K562 (cell line): ENCODE measurements around the gene BCL2L1. TPM values are rescaled to one million over a fixed set of nuclear protein-coding genes. Genes with fewer than 3 reads are reported as not detected.

ENCODE experiments used
- DIDO1 ChIP-seq: fragments of 450-650 bp; IDR thresholded peaks from 2 replicates; pipeline ENCODE4 v1.6.1; 2016; ENCODE audit warnings: low read depth, missing biosample characterization, missing genetic modification characterization
- ELK1 ChIP-seq: sonication (generic); formaldehyde crosslinking; IDR thresholded peaks from 2 replicates; pipeline ENCODE4 v1.8.1; 2022; ENCODE audit warnings: missing genetic modification reagents
- GABPB1 ChIP-seq: sonication (generic); formaldehyde crosslinking; IDR thresholded peaks from 2 replicates; pipeline ENCODE4 v1.8.0; 2022; ENCODE audit warnings: mild to moderate bottlenecking, missing genetic modification reagents
- HOMEZ ChIP-seq: fragments of 250-450 bp; sonication (Bioruptor Pico); IDR thresholded peaks from 2 replicates; pipeline ENCODE4 v1.4.0; 2020; ENCODE audit warnings: mild to moderate bottlenecking, moderate library complexity
- JUNB ChIP-seq: fragments of 450-650 bp; formaldehyde crosslinking; conservative IDR thresholded peaks from 2 replicates; pipeline ENCODE4 v1.4.0; 2020; ENCODE audit warnings: mild to moderate bottlenecking
- PHF20 ChIP-seq: fragments of 450-650 bp; IDR thresholded peaks from 2 replicates; pipeline ENCODE4 v1.6.1; 2018; ENCODE audit not compliant: partially characterized antibody
- PKNOX1 ChIP-seq: fragments of 450-650 bp; IDR thresholded peaks from 2 replicates; pipeline ENCODE4 v1.6.1; 2016
- REST ChIP-seq, 2 experiments: fragments of 450-650 bp; formaldehyde crosslinking in 1 of 2; IDR thresholded peaks; 2 replicates each; pipeline versions ENCODE4 v1.4.0 to v1.6.1; 2014 to 2020; ENCODE audit warnings: mild to moderate bottlenecking in 2 of 2, borderline replicate concordance in 1 of 2, low read depth in 1 of 2
- ZBTB1 ChIP-seq: sonication (generic); formaldehyde crosslinking; IDR thresholded peaks from 2 replicates; pipeline ENCODE4 v1.8.1; 2023; ENCODE audit warnings: missing genetic modification reagents, low read depth, mild to moderate bottlenecking, borderline replicate concordance
- ZFP91 ChIP-seq: sonication (generic); formaldehyde crosslinking; IDR thresholded peaks from 2 replicates; pipeline ENCODE4 v1.8.0; 2022; ENCODE audit warnings: mild to moderate bottlenecking, missing genetic modification reagents
- polyA plus RNA-seq, 8 experiments: library from polyadenylated mRNA; depleted of rRNA in 4 of 8; stranded (reverse) in 5 of 8; unstranded in 3 of 8; fragments of >200 nt; fragmentation: Nextera tagmentation in 2 of 8; fragmentation: Illumina TruSeq in 1 of 8; extraction: Ambion mirVana in 2 of 8; extraction: Trizol in 1 of 8; gene quantifications; 2 replicates each; pipeline versions ENCODE4 v1.2.1 to v1.2.3, GENCODE V29; 2011 to 2014; ENCODE audit warnings: inconsistent platforms in 1 of 8, missing spikeins in 1 of 8
- total RNA-seq, 7 experiments: library from RNA; depleted of rRNA in 6 of 7; stranded (reverse); fragments of >200 nt in 6 of 7; fragmentation: Illumina TruSeq in 2 of 7; extraction: Trizol in 2 of 7; gene quantifications; 2 replicates each; pipeline versions ENCODE4 v1.2.1 to v1.2.3, GENCODE V29; 2011 to 2021; ENCODE audit warnings: low replicate concordance in 1 of 7

The BCL2L1 gene
- total and polyA plus RNA-seq, 9 of the 15 experiments (the other 6 are each of a cell fraction or from before 2014, with no cell fraction given) = 3.3 to 182 (median 120) TPM

- TF ChIP-seq HOMEZ (CRISPR knock-in tag) = no peak
- TF ChIP-seq JUNB (CRISPR knock-in tag) = no peak
- TF ChIP-seq PHF20 = no peak
- no peak for TF ChIP-seq ZBTB1
- no peak for TF ChIP-seq PKNOX1
- TF ChIP-seq ZFP91 (CRISPR knock-in tag) = no peak
- no peak for TF ChIP-seq ELK1 (CRISPR knock-in tag)
- TF ChIP-seq REST (IDR thresholded peaks at IDR 0.05; ENCODE audit: borderline replicate concordance) = no peak
- no peak; the same call in 1 of the 2 replicates for TF ChIP-seq REST (CRISPR knock-in tag; IDR thresholded peaks at IDR 0.05; ENCODE audit: low read depth)
- TF ChIP-seq GABPB1 (CRISPR knock-in tag) = no peak
- TF ChIP-seq DIDO1 (tag) = no peak
These were observed 48.7 kb downstream of the BCL2L1 start (continued) for GRCh38 chr20:31673943-31674463.
